Upper lobe of left lung (tissue), 4 donors: ENCODE data around the gene ZNF709.
"Not testable (repeated sequence)": the region's sequence is repeated elsewhere in the genome, so short reads cannot be mapped to it uniquely, and the experiment has no call there.

Experiments
- CTCF ChIP-seq, 6 experiments: fragments of 450-650 bp in 4 of 6; fragments of 200-600 bp in 2 of 6; sonication (generic) in 2 of 6; IDR thresholded peaks; one replicate each; pipeline ENCODE4 v1.5.1; 2016 to 2019; ENCODE audit warnings: antibody characterized with exemption in 6 of 6
- POLR2A ChIP-seq, 4 donors: fragments of 450-650 bp; IDR thresholded peaks; one replicate each; pipeline ENCODE4 v1.5.1; 2016 to 2017; ENCODE audit warnings: antibody characterized with exemption in 4 of 4, mild to moderate bottlenecking in 2 of 4

- TF ChIP-seq POLR2A, CTCF (IDR thresholded peaks at IDR 0.05): not testable (repeated sequence)
Measured at GRCh38 chr19:12486265-12486783, 1.7 kb upstream of the ZNF709 start.
